ENCODE measurements around the gene INTS14.
"Not testable (repeated sequence)": the region's sequence is repeated elsewhere in the genome, so short reads cannot be mapped to it uniquely, and the experiment has no call there.

INTS14 gene

DNA sequence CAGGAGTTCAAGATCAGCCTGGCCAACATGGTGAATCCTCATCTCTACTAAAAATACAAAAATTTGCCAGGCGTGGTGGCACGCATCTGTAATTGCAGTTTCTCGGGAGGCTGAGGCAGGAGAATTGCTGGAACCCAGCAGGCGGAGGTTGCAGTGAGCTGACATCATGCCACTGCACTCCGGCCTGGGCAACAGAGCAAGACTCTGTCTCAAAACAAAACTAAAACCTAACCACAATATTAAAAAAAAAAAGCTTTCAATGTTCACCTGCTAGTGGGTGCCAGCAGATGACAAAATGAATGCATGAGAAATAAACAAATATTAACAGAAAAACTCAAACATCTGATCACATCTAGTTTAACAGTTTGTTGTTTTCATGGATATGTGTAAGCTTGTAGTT is 19.8 kb upstream of the INTS14 start:
- DNase-seq = no peak

DNA sequence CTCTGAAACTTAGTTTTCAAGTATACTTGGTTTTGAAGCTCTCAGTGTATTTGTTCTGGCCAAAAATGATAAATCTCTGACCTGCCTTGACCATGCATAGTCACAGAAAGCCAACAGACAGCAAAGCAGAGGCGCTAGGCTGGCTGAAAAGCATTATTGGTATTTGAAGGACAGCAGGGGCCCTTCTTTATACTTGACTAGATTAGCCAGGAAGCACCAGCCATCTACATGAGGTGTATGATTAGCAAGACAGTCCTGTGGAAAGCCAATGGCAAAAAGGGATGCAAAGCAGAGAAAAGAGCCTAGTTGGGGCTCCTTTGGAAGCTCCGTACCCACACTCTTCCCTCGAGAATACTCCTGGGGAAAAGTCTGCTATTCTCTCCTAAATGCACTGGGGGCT is 18.6 kb upstream of the INTS14 start:
- DNase-seq = no peak

DNA sequence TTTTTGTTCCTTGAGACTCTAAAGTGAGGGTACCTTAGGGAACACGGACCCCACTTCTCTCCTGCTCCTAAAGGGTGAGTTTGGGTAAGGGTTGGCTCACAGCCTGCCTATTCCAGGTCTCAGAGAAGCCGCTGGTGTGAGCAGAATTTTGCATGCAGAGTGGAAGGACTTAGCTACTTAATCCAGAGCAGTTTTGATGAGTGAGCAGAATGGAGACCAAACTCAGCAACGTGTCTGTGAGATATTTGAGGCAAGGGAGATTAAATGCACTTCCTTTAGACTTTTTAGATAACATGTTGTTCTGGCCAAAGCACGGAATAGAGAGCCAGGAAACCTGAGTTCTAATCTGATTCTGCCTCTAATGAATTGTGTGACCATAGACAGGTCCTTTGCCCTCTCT is 15.9 kb upstream of the INTS14 start:
- DNase-seq = no peak

DNA sequence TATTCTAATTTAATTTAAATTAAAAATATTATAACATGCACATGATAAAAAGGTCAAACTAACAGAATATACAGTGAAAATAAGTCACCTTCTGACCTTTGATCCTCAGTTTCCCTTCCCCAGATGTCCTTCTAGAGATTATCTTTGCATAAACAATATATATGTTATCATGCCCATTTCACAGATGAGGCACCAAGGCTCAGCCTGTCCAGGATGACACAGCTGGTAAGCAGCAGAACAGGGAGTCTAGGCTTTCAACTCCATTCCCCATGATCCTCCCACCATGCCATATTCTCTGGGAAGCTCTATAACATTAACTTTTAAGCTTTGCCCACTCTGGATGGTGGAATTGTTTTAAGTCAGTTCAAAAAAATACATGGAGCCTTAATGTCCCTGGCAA is 12.2 kb upstream of the INTS14 start:
- DNase-seq = no peak

DNA sequence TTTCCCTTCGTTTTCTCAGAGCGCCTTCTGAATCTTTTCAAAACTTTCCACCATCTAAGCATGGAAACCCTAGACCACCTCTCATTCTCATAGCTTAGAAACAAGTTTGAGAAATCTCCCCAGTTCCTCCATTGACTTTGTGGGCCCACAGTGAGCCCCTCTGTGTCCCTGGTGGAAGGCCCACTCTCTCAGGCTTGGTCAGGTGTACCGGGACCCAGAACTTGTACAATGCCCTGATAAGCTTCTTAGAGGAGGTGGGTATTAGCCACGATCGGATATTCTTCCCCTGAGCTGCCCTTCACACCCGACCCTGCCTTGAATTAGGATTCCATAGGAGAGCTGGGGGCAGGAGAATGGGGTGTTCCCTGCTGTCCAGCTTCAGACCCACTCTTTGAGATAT is 10.7 kb upstream of the INTS14 start, which contains the start of gene SLC24A1:
SLC24A1 (plus strand) TSS at position 301 of the 400 bp plus-strand sequence. CDS start 2,143 bp downstream, outside the sequence.
- DNase-seq = no peak

DNA sequence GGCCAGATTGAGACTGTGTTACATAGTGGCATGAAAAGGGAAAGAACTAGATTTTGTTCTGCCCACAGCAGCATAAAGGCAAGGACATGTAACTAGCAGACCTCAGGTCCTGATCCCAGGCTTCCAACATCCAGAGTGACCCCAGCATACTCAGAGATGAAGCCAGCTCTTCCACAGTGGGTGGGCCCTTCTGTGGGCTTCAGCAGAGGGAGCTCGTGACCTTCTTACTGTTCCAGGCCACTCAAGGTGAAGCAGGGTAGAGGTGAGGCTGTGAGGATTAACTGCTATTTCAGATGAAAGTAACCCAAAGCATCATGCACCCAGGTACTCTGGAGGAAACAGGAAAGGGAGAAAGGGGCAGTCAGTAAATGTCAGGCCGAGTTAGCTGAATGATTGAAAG is 9.9 kb upstream of the INTS14 start:
- no peak for DNase-seq

DNA sequence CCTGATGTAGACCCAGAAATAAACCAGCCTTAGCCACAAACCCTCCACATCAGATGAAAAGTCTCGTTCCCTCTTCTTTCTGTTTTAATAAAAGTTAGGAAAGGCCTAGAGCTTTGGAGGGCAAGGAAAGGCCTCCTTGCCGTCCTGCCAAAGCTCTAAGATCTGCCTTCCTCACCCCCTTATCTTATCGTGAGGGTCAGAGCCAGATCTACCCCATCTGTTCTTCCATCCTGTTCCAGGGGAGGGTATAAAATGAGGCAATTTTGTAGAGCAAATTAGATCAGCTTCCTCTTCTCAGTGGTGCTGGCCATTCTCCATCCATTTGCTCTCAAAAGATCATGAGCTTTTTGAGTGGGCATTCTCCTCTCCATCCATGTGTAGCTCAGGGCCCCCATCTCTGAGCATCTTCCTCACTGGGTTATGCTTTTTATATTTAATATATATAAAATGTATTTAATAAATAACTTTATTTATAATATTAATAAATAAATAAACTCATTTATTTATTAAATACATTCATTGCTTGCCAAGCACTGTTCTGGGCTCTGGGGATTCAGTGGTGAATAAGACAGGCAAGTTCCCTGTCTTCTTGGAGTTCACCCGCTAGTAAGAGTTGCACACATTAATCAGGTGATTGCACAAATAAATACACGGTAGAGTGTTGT is 8.8 kb upstream of the INTS14 start:
- DNase-seq = no peak

DNA sequence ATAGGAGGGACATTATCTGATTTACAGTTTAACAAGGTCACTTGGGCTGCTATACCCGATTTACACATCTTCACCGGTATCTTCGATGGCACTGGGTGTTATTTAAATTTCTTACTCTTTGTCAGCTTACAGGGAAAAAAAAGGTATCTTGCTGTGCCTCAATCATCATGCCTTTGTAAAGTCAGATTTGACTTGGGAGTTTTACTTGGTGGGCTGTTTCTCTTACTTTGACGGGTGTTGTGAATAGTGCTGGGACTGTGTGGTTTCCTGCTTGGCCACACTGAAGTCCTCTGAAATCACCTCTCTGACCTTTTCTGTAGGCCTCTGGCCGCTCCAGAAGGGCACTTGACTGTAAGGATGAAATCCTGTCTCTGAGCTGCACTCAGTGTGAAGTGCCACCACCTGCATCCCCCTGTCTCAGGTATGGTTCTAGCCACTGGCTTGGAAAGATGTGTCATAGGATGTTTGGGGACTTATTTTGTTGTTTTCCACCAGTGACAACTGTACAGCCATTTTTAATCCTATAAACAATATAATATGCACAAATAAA is 7.7 kb upstream of the INTS14 start:
- DNase-seq = no peak

DNA sequence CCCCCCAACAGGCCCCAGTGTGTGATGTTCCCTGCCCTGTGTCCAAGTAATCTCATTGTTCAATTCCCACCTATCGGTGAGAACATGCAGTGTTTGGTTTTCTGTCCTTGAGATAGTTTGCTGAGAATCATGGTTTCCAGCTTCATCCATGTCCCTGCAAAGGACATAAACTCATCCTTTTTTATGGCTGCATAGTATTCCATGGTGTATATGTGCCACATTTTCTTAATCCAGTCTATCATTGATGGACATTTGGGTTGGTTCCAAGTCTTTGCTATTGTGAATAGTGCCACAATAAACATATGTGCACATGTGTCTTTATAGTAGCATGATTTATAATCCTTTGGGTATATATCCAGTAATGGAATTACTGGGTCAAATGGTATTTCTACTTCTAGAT is 5.0 kb upstream of the INTS14 start:
- not testable (repeated sequence) for DNase-seq

DNA sequence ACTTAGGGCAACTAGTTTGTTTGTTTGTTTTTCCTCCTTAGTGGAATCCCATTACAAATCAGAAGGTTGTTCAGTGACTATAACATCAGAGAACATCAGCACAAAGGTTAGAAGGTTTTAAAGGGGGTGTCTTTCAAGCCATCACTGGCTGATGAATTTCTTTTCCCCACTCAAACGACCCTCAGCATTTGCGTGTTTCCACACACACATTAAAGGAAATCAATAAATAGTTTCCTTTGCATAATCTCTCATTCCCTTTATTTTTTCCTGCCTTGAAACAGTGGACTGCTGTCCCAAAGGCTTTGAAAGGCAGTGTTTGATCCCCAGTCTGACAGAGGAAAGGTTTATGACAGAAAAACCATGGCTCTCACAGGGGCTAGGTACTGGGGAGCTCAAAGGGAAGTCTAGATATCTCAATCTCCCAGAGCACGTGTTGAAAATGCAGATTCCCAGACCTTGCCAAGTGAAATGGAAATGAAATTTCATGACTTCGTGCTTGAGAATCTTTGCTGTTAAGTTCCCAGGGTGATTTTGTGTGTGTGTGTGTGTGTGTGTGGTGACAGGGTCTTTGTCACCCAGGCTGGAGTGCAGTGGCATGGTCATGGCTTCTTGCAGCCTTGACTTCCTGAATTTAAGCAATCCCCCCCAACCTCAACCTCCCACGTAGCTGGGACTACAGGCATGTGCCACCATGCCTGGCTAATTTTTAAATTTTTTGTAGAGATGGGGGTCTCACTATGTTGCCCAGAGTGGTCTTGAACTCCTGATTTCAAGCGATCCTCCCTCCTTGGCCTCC is 2.2 kb upstream of the INTS14 start:
- no peak for DNase-seq

DNA sequence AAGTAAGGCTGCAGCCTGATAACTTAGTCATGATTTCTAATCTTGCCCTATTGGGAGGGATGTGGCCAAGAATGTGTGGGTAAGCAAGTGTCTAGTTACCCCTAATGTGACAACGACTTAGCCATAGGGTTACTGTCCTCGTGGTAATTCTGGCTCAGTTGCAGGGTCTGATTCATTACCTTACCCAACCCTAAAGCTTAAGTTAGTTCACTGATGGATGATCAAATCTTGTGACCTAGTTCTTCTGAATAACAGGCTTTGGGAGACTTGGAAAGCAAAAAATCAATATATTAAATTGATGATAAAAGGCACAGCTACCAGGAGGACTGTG is 1.6 kb upstream of the INTS14 start:
- DNase-seq = no peak

DNA sequence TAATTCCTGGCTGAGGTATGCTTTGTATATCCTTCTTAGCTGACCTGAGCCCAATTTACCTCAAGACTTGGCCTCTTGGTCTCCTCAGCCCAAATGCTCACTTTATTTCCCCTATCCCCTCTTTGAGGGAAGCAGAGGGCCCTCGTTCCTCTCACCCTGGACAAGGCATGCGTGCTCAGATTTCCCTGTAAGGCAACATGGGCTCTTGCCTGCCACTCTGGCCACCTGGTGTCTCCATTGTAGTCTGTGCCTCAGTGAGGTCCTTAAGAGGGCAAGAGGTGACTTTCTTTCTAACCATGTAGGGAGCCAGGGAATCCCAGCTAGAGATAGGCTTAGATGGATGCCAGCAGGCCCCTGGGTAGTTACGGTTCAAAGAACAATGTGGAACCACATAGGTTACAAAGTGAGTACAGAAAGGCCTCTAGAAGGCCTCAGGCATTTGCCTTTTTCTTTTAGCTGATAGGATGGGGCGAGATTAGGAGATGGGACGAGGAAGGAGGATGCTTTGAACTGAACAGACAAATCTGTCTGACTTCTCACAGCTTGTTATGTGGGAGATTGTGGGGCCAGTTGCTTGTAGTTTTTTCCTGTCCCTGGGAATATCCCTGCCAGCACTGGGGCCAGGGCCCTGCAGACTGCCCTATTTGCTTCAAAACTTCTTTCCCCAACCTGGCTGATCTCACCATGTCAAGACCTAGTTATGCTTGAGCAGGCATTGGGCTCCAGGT is 1.1 kb upstream of the INTS14 start:
- DNase-seq = no peak

DNA sequence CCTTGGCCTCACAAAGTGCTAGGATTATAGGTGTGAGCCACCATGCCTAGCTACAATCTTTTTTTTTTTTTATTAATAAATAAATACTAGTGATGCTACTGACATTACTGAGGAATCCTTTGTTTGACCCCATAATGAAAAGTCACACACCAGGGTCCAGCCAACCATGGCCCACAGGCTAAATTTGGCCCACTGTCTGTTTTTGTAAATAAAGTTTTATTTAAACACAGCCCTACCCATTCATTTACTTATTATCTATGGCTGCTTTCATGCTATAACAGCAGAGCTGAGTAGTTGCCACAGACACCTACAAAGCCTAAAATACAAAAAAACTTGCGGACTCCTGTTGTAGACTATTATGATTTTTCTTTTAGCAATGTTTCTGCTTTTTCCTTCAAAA is 7.4 kb downstream of the INTS14 start:
- DNase-seq = no peak

DNA sequence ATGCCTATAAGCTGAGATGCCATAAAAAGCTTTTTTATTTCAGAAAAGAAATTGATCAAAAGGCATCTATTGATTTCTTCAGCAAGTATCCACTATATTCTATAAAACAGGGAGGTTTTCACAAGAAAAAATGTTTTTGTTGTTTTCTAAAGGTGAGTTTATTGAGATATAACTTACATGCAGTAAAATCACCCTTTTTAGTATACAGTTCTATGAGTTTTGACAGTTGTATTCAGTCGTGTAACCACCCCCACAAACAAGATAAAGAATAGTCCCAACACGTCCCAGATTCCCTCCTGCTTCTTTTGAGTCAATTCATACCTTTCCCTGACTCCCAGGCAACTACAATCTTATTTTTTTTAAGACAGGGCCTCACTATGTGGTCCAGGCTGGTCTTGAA is 7.8 kb downstream of the INTS14 start:
- DNase-seq = no peak

DNA sequence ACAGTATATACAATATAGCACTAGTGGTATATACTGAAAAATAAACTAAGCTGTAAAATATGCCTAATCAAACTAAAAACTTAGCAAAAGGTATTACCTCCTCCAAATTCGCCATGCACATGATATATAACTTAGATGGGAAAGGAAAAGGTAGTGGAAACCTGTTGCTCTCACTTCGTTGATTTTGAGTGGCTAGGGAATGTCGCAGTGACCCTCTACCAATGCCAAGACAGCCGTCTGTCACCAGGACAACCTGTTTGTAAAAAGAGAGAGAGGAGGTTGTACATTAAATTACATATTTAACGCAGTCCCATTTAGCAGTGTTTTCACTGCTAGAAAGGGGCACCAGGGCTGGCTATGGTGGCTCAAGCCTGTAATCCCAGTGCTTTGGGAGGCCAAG is 11.3 kb downstream of the INTS14 start:
- no peak for DNase-seq

DNA sequence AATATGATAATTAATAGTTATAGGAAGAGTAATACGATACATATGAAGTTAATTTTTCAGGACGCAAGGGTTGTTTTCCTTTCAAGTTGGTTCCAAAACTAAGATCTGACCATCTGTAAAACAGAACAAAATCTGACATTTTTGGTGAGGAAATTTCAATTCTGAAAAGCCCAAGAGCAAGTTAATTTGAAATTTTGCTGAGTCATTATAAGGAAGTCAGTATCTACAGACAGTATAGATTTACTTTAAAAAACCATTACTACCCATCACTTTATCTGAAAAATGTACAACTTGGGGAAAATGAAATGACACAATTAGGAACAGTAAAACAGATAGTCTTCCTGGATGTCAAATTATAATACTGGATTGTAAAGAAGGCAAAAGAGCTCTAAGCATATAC is 12.5 kb downstream of the INTS14 start:
- no peak for DNase-seq

DNA sequence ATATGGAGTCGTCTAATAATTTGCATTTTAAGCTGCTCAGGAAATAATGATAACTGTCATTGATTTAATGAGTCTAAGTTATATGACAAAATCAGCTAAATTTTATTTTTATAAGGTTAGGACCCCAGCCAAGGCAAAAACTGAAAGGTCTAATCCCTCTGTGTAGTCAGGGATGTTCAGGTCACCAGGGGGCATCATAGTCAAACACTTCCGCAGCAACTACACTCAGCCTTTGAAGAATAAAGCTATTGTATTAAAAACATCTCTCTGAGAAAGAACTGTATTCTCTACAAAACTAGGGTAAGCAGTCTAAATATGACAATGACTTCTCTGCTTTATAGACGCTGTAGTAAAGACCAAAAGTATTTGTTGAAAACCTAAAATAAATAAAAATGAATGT is 15.0 kb downstream of the INTS14 start:
- DNase-seq = no peak

DNA sequence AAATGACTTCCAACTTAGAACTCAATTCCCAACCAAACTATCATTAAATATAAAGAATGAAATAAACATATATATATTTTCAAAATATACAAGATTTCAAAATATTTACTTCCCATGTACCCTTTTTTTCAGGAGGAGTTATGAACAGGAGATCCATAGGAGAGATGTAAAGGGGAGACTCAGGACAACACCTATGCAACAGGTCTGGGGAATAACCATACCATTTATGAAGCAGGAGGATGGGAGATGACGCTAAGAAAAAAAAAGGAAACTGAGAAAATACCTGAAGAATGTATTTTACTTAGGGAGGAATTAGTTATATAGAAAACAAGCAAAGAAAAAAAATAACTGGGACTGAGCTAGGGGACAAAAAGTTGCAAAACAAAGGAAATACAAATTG is 23.8 kb downstream of the INTS14 start:
- DNase-seq = no peak

DNA sequence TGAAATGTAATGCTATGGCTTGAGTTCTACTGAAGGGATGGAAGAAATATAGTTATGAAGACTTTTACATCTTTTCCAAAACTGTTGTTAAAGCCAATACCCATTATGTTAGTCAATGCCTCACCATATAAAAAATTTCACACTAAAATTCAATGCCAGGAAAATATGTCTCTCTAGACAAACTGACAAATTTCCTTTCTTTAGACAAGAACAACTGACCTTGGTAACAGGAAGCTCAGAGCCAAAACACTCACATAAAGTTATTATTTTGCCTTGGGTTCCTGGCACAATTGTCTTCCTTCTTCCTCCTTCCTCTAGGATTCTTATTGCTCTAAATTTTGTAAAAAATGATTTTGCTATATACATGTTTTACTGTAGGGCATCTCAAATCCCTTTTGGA is 26.7 kb downstream of the INTS14 start:
- no peak for DNase-seq

DNA sequence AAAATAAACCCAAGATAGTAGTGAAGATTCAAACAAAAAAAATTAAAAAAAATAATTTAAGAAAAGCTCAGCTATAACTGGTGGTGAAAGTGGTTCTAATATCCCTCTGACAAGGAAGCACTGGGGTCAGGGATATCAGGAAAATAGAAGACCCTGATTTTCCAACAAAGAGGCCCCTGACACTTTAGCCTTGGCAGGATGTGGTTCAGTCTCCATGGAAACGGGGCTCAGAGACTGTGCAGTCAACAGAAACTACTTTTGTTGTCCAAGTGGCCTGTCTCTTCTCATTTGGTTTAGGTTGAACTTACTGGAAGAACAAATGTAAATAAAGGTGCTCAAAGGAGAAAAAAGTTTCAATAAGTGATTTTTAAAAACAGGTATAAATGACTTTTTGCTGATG is 27.2 kb downstream of the INTS14 start:
- peak in 1 of 2 donors; percentile 3 for DNase-seq

DNA sequence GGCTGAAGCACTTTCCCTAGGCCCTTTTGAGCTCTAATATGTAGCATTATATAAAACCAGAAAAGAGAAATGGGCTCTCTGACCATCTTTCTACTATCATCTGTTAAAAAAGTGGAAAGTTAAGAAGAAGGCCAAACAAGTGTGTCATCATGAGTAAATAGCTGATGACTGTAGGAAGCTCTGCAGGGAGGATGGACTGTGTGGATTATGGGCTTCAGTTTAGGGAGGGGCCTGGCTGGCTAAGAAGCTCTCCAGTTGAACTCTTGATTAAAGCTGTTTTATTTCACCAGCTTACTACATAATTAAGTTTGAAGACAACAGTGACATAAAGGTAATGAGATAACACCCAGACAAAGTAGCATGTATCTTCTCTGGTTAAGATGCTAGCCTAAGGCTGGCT is 30.6 kb downstream of the INTS14 start:
- no peak for DNase-seq

DNA sequence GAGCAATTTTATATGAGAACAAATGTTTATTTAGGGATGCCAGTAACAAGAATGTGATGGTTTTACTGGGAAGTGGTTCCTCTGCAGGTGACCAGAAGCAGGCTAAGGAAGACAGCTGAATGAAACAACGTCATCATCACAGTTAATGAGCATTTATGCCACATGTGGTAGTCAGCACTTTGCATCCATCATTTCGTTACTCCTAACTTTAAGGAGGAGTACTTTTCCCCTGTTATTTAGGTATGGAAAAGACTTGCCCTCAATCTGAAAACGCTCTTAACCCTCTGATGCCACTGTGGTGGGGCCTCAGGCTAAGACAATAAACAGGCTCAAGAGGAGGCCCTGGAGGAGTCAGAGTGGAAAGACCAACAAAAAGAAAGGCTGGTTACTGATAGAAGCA is 31.2 kb downstream of the INTS14 start:
- no peak for DNase-seq

DNA sequence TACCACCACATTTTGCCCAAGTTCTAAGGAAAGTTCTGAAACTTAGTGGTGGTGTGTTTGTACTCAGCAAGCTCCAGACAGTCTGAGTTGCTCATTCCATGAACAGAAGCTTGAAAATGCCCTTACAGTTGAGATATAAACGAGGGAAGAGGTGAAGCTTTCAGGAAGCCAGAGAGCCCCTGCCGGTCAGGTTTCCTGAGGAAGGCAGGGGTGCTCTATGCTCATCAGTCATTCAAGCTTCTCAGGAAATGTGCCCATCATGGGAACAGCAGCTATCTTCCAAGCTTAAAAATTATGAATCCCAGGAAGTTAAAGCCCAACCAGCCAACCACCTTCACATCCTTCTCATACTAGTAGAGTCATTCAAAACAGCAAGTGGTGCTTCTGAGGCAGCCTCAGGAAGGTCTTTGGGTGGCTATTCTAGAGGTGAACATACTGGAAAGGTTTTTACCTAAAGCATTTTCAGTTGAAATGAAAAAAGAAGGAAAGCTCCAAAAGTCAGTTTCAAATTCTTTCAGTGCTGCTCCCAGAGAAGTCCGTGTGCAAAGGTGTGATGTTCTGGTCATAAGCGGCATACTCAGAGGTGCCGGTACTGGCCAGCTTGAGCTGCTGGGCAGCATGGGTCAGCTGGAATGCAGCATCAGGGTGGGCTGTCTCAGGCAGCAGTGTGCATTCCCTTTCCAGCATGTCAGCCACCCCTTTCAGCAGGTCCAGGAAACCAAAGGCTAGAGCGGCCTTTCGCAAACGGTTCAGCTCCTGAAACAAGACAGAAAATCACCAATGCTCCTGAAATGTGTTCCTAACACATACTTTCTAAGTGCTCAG is 31.8 kb downstream of the INTS14 start:
- no peak for DNase-seq
